ENCODE results near the gene TAGLN.

DNA sequence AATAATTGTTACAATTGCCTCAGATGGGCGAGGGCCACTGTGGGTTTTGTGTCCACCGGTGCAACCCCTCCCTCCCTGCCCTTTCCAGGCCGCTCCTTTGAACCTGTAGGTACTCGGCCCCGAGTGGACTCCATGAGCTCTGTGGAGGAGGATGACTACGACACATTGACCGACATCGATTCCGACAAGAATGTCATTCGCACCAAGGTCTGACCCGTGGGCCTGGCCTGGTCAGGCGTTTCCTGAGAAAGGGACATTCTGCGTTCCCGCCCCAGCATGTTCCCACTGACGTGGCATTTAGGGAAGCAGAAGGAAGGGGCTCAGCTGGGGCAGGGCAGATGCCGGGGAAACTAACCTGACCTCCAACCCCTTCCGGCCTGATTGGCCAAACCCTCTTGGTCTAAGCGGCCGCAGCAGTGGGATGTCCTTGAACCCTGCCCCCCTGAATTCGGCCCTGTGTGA is 10.5 kb upstream of the TAGLN start:
- TF ChIP-seq, protein P1, sequence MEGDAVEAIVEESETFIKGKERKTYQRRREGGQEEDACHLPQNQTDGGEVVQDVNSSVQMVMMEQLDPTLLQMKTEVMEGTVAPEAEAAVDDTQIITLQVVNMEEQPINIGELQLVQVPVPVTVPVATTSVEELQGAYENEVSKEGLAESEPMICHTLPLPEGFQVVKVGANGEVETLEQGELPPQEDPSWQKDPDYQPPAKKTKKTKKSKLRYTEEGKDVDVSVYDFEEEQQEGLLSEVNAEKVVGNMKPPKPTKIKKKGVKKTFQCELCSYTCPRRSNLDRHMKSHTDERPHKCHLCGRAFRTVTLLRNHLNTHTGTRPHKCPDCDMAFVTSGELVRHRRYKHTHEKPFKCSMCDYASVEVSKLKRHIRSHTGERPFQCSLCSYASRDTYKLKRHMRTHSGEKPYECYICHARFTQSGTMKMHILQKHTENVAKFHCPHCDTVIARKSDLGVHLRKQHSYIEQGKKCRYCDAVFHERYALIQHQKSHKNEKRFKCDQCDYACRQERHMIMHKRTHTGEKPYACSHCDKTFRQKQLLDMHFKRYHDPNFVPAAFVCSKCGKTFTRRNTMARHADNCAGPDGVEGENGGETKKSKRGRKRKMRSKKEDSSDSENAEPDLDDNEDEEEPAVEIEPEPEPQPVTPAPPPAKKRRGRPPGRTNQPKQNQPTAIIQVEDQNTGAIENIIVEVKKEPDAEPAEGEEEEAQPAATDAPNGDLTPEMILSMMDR (IDR thresholded peaks at IDR 0.05): no peak
- TF ChIP-seq, protein P2, sequence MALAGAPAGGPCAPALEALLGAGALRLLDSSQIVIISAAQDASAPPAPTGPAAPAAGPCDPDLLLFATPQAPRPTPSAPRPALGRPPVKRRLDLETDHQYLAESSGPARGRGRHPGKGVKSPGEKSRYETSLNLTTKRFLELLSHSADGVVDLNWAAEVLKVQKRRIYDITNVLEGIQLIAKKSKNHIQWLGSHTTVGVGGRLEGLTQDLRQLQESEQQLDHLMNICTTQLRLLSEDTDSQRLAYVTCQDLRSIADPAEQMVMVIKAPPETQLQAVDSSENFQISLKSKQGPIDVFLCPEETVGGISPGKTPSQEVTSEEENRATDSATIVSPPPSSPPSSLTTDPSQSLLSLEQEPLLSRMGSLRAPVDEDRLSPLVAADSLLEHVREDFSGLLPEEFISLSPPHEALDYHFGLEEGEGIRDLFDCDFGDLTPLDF (CRISPR knock-in tag; IDR thresholded peaks at IDR 0.05): no peak
- TF ChIP-seq KAT7 (CRISPR knock-in tag; IDR thresholded peaks at IDR 0.05; ENCODE audit: borderline replicate concordance) (no peak), SP1 (CRISPR knock-in tag; conservative IDR thresholded peaks at IDR 0.05) (no peak)
- TF ChIP-seq, protein P3, sequence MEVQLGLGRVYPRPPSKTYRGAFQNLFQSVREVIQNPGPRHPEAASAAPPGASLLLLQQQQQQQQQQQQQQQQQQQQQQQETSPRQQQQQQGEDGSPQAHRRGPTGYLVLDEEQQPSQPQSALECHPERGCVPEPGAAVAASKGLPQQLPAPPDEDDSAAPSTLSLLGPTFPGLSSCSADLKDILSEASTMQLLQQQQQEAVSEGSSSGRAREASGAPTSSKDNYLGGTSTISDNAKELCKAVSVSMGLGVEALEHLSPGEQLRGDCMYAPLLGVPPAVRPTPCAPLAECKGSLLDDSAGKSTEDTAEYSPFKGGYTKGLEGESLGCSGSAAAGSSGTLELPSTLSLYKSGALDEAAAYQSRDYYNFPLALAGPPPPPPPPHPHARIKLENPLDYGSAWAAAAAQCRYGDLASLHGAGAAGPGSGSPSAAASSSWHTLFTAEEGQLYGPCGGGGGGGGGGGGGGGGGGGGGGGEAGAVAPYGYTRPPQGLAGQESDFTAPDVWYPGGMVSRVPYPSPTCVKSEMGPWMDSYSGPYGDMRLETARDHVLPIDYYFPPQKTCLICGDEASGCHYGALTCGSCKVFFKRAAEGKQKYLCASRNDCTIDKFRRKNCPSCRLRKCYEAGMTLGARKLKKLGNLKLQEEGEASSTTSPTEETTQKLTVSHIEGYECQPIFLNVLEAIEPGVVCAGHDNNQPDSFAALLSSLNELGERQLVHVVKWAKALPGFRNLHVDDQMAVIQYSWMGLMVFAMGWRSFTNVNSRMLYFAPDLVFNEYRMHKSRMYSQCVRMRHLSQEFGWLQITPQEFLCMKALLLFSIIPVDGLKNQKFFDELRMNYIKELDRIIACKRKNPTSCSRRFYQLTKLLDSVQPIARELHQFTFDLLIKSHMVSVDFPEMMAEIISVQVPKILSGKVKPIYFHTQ (CRISPR knock-in tag; IDR thresholded peaks at IDR 0.05): no peak
- TF ChIP-seq, protein P4, sequence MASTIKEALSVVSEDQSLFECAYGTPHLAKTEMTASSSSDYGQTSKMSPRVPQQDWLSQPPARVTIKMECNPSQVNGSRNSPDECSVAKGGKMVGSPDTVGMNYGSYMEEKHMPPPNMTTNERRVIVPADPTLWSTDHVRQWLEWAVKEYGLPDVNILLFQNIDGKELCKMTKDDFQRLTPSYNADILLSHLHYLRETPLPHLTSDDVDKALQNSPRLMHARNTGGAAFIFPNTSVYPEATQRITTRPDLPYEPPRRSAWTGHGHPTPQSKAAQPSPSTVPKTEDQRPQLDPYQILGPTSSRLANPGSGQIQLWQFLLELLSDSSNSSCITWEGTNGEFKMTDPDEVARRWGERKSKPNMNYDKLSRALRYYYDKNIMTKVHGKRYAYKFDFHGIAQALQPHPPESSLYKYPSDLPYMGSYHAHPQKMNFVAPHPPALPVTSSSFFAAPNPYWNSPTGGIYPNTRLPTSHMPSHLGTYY (CRISPR knock-in tag; IDR thresholded peaks at IDR 0.05): no peak
- TF ChIP-seq, protein P5, sequence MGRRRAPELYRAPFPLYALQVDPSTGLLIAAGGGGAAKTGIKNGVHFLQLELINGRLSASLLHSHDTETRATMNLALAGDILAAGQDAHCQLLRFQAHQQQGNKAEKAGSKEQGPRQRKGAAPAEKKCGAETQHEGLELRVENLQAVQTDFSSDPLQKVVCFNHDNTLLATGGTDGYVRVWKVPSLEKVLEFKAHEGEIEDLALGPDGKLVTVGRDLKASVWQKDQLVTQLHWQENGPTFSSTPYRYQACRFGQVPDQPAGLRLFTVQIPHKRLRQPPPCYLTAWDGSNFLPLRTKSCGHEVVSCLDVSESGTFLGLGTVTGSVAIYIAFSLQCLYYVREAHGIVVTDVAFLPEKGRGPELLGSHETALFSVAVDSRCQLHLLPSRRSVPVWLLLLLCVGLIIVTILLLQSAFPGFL (CRISPR knock-in tag; IDR thresholded peaks at IDR 0.05; ENCODE audit: borderline replicate concordance): no peak
- TF ChIP-seq, protein P6, sequence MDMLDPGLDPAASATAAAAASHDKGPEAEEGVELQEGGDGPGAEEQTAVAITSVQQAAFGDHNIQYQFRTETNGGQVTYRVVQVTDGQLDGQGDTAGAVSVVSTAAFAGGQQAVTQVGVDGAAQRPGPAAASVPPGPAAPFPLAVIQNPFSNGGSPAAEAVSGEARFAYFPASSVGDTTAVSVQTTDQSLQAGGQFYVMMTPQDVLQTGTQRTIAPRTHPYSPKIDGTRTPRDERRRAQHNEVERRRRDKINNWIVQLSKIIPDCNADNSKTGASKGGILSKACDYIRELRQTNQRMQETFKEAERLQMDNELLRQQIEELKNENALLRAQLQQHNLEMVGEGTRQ (CRISPR knock-in tag; IDR thresholded peaks at IDR 0.05): no peak

Measured in WTC11 (cell line).